Activated CD8-positive, alpha-beta memory T cell treated with anti-CD3 and anti-CD28 coated beads, Interleukin-2, amount 50 U/mL, for 4 hours (primary cell): ENCODE measurements around the gene TENT4A.

ENCODE experiments used
- DNase-seq: peaks from one replicate; pipeline ENCODE4 v3.0.0-alpha.2; 2020

TENT4A gene

GRCh38 chr5:6734243-6734700 is 21.0 kb downstream of the TENT4A start:
- no peak for DNase-seq

- no peak for DNase-seq
These were observed 21.5 kb downstream of the TENT4A start for GRCh38 chr5:6734781-6735180.

DNA sequence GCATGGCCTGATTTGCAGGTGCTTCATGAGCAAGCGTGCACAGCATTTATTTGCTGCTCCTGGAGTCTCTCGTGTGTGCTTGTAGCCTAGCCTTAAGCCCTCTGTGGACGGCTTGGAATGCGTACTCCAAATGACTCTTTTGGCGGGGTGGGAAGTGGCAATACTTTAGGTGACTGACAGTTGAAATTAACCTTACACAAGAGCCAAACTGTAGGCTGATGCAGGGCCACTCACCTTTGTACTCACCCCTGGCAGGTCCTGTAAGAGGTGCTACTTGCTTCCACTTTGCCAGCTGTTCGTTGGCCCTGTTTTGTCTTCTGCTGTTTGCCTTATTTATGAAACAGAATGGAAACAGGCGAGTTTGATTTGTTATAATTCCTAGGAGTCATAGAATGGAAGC is 22.9 kb downstream of the TENT4A start:
- no peak for DNase-seq

DNA sequence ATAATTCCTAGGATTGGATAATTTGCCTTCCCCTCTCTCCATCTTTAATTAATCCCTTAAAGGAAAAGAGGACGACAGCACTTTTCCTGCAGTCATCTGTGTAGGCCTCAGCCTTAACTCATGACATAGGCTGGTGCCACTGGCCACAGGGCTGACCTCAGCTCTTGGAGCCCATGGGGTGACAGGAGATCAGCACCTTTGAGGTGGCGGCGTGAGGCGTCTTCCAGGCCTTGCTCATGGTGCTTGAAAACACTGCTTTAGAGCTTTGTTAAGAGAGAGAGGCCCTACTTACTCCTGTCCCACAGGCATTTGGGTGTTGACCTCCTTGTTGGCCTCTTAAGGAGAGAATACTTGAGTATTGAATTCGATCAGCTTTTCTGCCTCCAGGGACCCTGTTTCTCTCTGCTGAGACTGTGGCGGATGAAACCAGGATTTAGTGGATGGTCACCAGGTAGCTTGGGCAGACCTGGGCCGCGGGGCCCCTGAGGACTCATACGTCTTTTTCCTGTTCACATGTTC is 23.4 kb downstream of the TENT4A start:
- DNase-seq: no peak

- no peak for DNase-seq
These were observed 24.1 kb downstream of the TENT4A start for GRCh38 chr5:6737043-6737941.

- no peak for DNase-seq
These were observed 26.4 kb downstream of the TENT4A start for GRCh38 chr5:6739603-6740002.

DNA sequence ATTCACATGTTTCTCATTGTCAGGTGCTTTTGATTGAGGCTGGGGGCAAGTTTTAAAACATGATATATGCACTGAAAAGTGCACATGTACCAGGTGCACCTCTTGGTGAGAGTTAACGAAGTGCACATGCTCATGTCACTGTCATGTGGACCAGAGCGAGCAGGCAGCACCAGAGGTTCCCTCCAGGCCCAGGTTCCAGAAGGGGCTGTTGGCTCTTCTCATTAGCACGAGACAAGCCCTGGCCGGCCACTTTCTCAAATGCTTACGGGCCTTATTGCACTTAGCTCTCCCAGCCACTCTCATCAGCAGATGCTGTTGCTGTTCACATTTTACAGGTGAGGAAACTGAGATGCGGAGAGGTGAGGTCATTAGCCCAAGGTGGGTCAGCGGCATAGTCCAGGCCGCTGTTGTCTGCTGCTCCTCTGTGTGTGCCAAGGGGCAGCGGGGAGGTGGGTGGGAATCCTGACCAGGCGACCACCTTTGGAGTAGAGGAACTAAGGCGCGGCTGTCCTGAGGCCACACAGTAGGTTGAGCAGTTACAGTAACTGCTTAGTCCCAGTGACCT is 27.4 kb downstream of the TENT4A start:
- DNase-seq: no peak

DNA sequence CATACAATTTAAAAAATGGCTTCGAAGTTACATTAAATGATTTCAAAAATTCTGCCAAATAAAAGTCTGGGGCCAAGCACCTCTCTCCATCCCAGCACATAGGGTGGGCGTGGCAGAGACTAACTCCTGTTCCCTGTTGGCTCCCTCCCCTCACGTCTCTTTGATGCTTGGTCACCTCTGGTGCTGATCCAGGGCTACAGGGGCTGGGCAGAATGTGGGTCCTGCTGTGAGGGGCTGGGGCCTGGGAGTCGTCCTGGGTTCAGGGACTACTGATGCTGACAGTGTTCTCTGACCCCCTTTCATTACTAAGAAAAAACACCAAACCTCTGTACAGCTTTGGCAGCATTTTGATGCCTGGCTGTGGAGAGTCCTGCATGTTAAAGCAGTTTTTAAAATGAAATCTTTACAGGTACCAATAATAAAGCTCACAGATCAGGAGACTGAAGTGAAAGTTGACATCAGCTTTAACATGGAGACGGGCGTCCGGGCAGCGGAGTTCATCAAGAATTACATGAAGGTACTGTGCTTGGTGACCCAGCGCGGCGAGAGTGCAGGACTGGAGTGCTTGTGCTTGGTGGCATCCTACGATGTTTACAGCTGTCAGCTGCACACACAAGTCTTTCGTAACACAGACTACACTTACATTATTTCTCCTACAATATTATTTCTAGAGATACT is 29.0 kb downstream of the TENT4A start:
- DNase-seq: no peak

- no peak for DNase-seq
These were observed 29.9 kb downstream of the TENT4A start for GRCh38 chr5:6743161-6743560.

DNA sequence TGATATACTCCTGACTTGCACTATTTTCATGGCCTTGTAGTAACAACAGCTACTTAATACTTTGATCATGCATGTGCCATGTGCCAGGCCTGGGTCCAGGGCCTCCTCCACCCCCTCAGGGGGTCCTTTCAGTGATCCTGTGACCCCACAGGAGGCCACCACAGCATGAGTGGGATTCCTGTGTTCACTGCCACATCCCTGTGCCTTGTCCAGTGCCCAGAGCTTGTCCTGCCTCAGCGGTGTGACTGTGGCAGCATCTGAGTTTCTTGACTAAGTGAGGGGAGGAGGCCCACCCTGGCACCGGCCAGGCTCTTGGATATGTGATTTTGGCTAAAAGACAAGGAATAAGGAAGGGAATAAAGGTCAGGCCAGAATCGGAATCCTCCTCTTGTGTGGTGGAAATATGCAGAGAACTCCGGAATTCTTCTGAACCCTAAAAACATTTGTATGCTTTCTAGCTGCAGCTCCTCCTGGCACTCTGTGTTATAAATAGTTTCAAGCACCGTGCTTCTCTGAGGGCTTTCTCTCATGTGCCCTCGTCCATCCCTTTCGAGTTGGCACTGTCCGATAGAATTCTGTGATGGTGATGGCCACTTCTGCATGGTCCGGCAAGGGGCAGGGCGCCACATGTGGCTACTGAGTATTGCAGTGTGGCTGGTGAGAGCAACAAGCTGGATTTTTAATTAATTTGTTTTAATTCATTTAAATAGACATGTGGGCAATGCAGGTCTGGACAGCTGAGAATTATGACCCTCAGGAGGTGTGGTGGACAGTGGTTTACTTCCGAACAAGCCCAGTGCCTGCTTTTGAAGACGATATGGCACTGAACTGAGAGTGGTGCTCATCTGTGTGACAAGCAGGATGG is 31.8 kb downstream of the TENT4A start:
- no peak for DNase-seq

GRCh38 chr5:6745706-6746222 is 32.5 kb downstream of the TENT4A start:
- DNase-seq: no peak

DNA sequence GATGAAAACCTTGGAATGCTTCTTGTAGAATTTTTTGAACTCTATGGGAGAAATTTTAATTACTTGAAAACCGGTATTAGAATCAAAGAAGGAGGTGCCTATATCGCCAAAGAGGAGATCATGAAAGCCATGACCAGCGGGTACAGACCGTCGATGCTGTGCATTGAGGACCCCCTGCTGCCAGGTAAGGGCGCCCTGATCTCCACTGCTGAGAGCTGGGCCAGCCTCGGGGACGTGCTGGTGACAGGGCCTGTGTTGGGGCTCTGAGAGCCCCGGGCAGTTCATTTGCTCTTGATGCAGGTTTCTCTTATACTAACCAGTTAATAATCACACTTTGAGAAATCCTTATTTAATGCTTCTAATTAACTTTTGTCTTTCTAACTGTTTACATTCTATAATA is 33.0 kb downstream of the TENT4A start:
- DNase-seq: no peak

DNA sequence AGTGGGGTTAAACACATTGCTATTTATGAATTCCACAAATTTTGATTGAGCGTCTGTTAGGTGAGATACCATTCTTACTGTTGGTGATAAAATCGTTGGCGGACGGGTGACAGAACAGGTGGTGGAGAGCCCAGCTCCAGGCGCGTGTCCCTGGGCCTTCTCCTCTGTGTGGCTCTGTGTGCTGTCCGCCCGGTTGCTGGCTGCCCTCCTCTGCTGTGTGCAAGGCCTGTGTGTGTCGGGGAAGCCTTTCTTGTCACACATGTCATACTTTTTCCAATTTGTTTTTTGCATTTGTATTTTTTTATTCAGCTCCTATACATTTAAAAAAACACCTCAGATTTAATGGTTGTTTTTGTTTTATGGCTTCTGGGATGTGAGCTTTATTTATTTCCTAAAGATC is 33.9 kb downstream of the TENT4A start:
- no peak for DNase-seq

DNA sequence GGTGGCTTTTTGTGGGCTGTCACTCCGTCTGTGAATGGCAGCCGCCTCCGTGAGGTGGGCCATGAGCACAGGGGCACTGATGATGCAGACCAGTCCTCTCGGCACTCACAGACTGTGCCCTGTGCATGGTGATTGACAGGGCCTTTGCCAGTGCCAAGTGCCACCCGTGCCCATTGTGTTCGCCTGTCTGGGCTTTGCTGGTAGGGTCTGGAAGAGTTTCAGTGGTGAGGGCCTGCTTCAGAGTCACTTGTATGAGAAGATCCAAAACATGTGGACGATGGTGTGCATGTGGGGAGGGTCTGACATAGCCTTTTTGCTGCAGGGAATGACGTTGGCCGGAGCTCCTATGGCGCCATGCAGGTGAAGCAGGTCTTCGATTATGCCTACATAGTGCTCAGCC is 34.9 kb downstream of the TENT4A start:
- DNase-seq: no peak

GRCh38 chr5:6749026-6749716 is 35.9 kb downstream of the TENT4A start:
- no peak for DNase-seq

GRCh38 chr5:6750142-6750840 is 37.1 kb downstream of the TENT4A start:
- DNase-seq: no peak

DNA sequence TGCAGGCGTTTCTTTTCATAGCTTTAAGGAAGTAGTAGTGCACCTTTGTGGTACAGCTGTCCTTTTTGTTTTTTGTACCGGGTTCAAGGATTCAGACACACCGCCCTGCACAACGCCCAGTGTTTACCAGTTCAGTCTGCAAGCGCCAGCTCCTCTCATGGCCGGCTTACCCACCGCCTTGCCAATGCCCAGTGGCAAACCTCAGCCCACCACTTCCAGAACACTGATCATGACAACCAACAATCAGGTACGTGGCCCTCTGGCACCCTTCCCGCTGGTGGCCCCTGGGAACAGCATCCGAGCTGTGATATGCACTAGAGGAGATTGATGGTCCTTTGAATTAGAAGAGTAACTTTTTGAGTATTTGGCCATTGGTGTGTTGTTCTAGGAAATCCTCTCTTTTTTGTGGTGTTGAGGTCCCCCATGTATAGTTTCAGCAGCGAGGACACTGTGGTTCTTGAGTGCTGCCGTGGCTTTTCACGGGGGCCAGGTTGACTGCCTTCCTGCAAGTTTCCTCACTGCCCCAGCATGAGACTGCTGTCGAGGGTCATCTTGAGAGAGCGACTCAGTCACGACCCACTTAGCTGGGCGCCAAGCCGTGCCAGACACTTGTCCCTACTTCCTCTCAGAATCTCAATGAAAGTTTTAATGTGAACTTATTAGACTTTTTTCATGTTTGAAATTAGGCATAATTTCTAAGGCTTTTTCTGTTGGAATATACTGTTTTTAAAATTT is 37.9 kb downstream of the TENT4A start:
- no peak for DNase-seq

DNA sequence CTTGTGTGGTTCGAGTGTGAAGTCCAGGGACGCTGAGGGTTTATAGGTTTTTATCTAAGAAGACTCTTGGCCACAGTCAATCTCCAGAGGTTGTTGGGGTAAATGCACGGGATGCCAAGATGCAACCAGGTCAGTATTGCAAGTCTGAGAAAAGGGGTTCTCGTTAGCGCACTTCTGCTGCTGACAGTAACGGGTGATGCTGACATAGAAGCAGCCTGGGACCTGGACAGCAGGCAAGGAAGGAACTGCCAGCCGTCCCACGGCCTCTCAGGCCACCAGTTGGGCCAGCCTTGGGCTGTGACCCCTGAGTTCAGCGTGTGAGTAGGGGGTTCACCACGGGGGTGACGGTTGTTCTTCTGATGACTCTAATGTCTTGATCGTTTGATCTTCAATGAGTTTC is 39.0 kb downstream of the TENT4A start:
- DNase-seq: no peak

GRCh38 chr5:6752782-6753181 is 39.5 kb downstream of the TENT4A start:
- no peak for DNase-seq

- DNase-seq: no peak
These were observed 40.6 kb downstream of the TENT4A start for GRCh38 chr5:6753851-6754250.
